Kidney (tissue), 2 donors: Measurements from ENCODE around the gene CACNB2. TPM values are rescaled to one million over a fixed set of nuclear protein-coding genes. Genes with fewer than 3 reads are reported as not detected.

ENCODE experiments used
- polyA plus RNA-seq: library from polyadenylated mRNA; stranded (reverse); fragments of 350-450 nt; fragmentation: Illumina TruSeq; extraction: RNeasy Lipid Tissue Mini Kit (QIAGEN cat#74804); gene quantifications from one replicate; pipeline ENCODE4 v1.2.3, GENCODE V29; 2014; ENCODE audit warnings: low read depth, low replicate concordance; ENCODE audit not compliant: insufficient read depth
- total RNA-seq: library from RNA; stranded (reverse); fragmentation: NEBNext Ultra II Directional; extraction: Animal tissue kit (Norgen Biotek cat#: 25700); gene quantifications from one replicate; pipeline ENCODE4 v1.2.1, GENCODE V29; 2021
- donor health status: DM: yes; HTN: yes; CAD: no.

The CACNB2 gene
- total and polyA plus RNA-seq, 2 donors from 2014 or later, result 2.8 TPM

Other genes starting within 250 kb of the CACNB2 start
- 0.16 TPM for gene SLC39A12, start 188.5 kb upstream of the CACNB2 start, total RNA-seq
- not detected for gene SLC39A12, start 188.5 kb upstream of the CACNB2 start, polyA plus RNA-seq